Stomach (tissue), 4 donors: ENCODE data around the gene PLPP6.
"Not testable (repeated sequence)": the region's sequence is repeated elsewhere in the genome, so short reads cannot be mapped to it uniquely, and the experiment has no call there.

Source experiments
- CTCF ChIP-seq, 7 experiments: fragments of 450-650 bp in 4 of 7; fragments of 200-600 bp in 3 of 7; sonication (generic) in 3 of 7; IDR thresholded peaks; one replicate each; pipeline ENCODE4 v1.5.1; 2016 to 2019; ENCODE audit warnings: antibody characterized with exemption in 7 of 7, control low read depth in 2 of 7, mild to moderate bottlenecking in 1 of 7
- POLR2AphosphoS5 ChIP-seq, 3 donors: sonication (generic); formaldehyde crosslinking; IDR thresholded peaks; one replicate each; pipeline ENCODE4 v1.6.1; 2016; ENCODE audit warnings: antibody characterized with exemption in 3 of 3

GRCh38 chr9:4656196-4656595 lies 5.9 kb upstream of the PLPP6 start:
- TF ChIP-seq POLR2AphosphoS5, CTCF (IDR thresholded peaks at IDR 0.05): not testable (repeated sequence)
